Endodermal cell (in vitro differentiated cells): ENCODE data around the gene LIPN. TPM values are rescaled to one million over a fixed set of nuclear protein-coding genes. Genes with fewer than 3 reads are reported as not detected.

ENCODE experiments used
- DNase-seq: peaks from one replicate; pipeline ENCODE4 v3.0.0-alpha.2; 2017
- H3K27ac ChIP-seq: 2 replicates; pipeline ENCODE4 v1.5.1; 2013; ENCODE audit warnings: mild to moderate bottlenecking, low read depth, low read length, moderate library complexity
- H3K27me3 ChIP-seq: 2 replicates; pipeline ENCODE4 v1.6.1; 2013; ENCODE audit warnings: mild to moderate bottlenecking, low read length, moderate library complexity; ENCODE audit not compliant: insufficient read depth, control insufficient read depth, poor library complexity, severe bottlenecking
- H3K36me3 ChIP-seq: 2 replicates; pipeline ENCODE4 v1.7.0; 2013; ENCODE audit warnings: mild to moderate bottlenecking, low read length, moderate library complexity; ENCODE audit not compliant: control insufficient read depth, insufficient read depth
- H3K4me1 ChIP-seq: one replicate; pipeline ENCODE4 v1.7.0; 2013; ENCODE audit warnings: low read length; ENCODE audit not compliant: control insufficient read depth, insufficient read depth
- H3K4me3 ChIP-seq: 2 replicates; pipeline ENCODE4 v1.5.1; 2013; ENCODE audit warnings: mild to moderate bottlenecking, low read length, moderate library complexity
- H3K9ac ChIP-seq: 2 replicates; pipeline ENCODE4 v1.6.1; 2013; ENCODE audit warnings: mild to moderate bottlenecking, low read length, moderate library complexity; ENCODE audit not compliant: poor library complexity, severe bottlenecking; ENCODE audit errors: extremely low read depth
- H3K9me3 ChIP-seq: 2 replicates; pipeline ENCODE4 v1.6.1; 2013; ENCODE audit warnings: mild to moderate bottlenecking, low read length, moderate library complexity; ENCODE audit not compliant: control insufficient read depth
- H3K27ac Mint-ChIP-seq: 2 replicates; pipeline ENCODE4 v1.8.0; 2020; ENCODE audit warnings: mixed read lengths
- H3K27me3 Mint-ChIP-seq: 2 replicates; pipeline ENCODE4 v1.8.0; 2021; ENCODE audit warnings: mild to moderate bottlenecking, mixed read lengths; ENCODE audit not compliant: insufficient read depth
- H3K36me3 Mint-ChIP-seq: 2 replicates; pipeline ENCODE4 v1.8.0; 2020; ENCODE audit warnings: low read depth, mixed read lengths
- H3K4me1 Mint-ChIP-seq: 2 replicates; pipeline ENCODE4 v1.8.0; 2020; ENCODE audit warnings: mixed read lengths
- H3K4me3 Mint-ChIP-seq: 2 replicates; pipeline ENCODE4 v1.8.0; 2020; ENCODE audit warnings: mild to moderate bottlenecking, moderate library complexity, mixed read lengths
- H3K9me3 Mint-ChIP-seq: 2 replicates; pipeline ENCODE4 v1.8.0; 2020; ENCODE audit warnings: mild to moderate bottlenecking, mixed read lengths
- whole genome bisulfite sequencing, 2 experiments: methylation state at CpG; one replicate each; pipeline versions ENCODE4 v1.1.5 to v1.1.7; 2013; ENCODE audit warnings: missing lambda C conversion rate in 2 of 2, mixed read lengths in 1 of 2; ENCODE audit not compliant: insufficient coverage in 1 of 2, insufficient read length in 1 of 2; 5-methylcytosine and 5-hydroxymethylcytosine counted together
- total RNA-seq, 2 donors: library from RNA; stranded (reverse); fragmentation: NEBNext Ultra II Directional in 1 of 2; extraction: Animal tissue kit (Norgen Biotek cat#: 25700) in 1 of 2; gene quantifications; 2 replicates in 1 of 2; 3 replicates in 1 of 2; pipeline ENCODE4 v1.2.1, GENCODE V29; 2021
- TF ChIP-seq, protein P1 (sequence below): fragments of 200-600 bp; sonication (generic); conservative IDR thresholded peaks from 2 replicates; pipeline ENCODE4 v1.5.0; 2021; ENCODE audit warnings: antibody characterized with exemption, mild to moderate bottlenecking

Gene LIPN
- total RNA-seq, 2 donors from 2014 or later, result not detected

DNA sequence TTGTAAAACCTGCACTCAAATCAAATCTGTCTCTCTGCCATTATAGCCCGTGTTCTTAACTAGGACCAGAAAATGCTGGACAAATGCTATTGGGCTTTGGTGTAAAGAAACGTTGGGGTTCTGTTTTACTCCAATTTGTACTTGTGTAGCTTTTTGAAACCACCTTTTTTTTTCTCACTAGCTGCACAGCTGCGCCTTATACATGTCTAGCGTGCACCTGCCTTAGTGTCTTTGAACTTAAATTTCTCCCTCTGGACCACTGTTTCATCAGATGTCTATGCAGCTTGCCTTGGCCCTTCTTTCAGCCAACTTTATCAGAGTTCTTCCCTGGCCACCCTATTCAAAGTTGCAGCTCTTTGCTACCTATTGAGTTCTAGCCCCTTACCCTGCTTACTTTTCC, 49.8 kb downstream of the LIPN start:
- Mint-ChIP-seq H3K9me3 (no peaks in the 10 kb centered on the region), H3K27me3 (peaks cover 7% of the 10 kb centered on the region), H3K36me3 (no peaks in the 10 kb centered on the region), H3K4me1 (peaks cover 12% of the 10 kb centered on the region), H3K27ac (no peak overlapping the region), H3K4me3 (no peak overlapping the region)
- no peak for DNase-seq
- peaks cover 14% of the 10 kb centered on the region for H3K27me3 ChIP-seq
- H3K9me3 ChIP-seq, result no peaks in the 10 kb centered on the region
- H3K4me3 ChIP-seq, result no peak overlapping the region
- H3K36me3 ChIP-seq, result no peaks in the 10 kb centered on the region
- 77 to 96% methylated on average over 4 of the region's 4 CpGs for WGBS, 2 experiments
- no peak overlapping the region for H3K9ac ChIP-seq
- H3K27ac ChIP-seq, result no peak overlapping the region
- H3K4me1 ChIP-seq, result peaks cover 5% of the 10 kb centered on the region
- TF ChIP-seq, protein P1, sequence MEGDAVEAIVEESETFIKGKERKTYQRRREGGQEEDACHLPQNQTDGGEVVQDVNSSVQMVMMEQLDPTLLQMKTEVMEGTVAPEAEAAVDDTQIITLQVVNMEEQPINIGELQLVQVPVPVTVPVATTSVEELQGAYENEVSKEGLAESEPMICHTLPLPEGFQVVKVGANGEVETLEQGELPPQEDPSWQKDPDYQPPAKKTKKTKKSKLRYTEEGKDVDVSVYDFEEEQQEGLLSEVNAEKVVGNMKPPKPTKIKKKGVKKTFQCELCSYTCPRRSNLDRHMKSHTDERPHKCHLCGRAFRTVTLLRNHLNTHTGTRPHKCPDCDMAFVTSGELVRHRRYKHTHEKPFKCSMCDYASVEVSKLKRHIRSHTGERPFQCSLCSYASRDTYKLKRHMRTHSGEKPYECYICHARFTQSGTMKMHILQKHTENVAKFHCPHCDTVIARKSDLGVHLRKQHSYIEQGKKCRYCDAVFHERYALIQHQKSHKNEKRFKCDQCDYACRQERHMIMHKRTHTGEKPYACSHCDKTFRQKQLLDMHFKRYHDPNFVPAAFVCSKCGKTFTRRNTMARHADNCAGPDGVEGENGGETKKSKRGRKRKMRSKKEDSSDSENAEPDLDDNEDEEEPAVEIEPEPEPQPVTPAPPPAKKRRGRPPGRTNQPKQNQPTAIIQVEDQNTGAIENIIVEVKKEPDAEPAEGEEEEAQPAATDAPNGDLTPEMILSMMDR, result no peak

DNA sequence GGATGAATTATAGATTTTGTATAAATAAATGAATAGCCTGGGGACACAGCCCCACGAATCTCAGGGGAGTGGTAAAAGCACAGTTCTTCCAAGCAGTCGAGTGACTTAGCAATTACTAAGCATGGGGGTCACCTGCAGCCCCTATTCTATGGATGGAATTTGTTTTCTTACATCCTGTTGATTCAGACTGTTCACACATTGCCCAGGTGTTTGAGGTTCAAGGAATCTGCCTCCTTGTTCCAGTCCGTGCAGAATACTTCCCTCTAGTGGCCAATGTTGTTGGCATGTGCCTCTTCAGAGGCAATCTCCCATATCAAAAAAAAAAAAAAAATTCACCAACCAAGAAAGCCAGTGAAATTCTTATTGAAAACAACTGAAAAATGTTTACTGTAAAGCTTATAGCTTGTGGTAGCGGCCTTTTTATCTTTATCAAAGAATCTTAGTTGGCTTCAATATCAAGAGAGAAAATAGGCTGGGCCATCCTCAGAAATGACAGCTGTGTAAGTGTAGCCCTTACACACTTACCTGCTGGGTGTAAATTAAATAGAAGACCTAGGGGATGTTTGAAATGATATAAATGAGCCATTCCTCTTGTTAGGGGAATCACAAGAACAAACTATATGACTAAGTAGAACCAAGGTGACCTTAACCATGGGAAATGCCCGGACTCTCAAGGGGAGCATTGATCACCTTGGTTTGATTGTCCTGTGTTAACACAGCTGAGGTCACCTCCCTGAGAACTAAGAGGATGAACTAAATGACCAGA, 50.6 kb downstream of the LIPN start:
- Mint-ChIP-seq H3K27ac (no peak overlapping the region), H3K4me3 (no peak overlapping the region), H3K36me3 (no peaks in the 10 kb centered on the region), H3K27me3 (peaks cover 13% of the 10 kb centered on the region), H3K4me1 (peaks cover 12% of the 10 kb centered on the region), H3K9me3 (no peaks in the 10 kb centered on the region)
- Histone ChIP-seq H3K27ac (no peak overlapping the region), H3K9ac (no peak overlapping the region), H3K9me3 (no peaks in the 10 kb centered on the region), H3K27me3 (peaks cover 22% of the 10 kb centered on the region), H3K4me1 (peaks cover 5% of the 10 kb centered on the region), H3K36me3 (no peaks in the 10 kb centered on the region), H3K4me3 (no peak overlapping the region)
- WGBS, 2 experiments, result 19 to 39% methylated on average over 4 to 5 of the region's 5 CpGs
- DNase-seq, result peak; percentile 75
- TF ChIP-seq, protein P1, result peak; percentile 86

DNA sequence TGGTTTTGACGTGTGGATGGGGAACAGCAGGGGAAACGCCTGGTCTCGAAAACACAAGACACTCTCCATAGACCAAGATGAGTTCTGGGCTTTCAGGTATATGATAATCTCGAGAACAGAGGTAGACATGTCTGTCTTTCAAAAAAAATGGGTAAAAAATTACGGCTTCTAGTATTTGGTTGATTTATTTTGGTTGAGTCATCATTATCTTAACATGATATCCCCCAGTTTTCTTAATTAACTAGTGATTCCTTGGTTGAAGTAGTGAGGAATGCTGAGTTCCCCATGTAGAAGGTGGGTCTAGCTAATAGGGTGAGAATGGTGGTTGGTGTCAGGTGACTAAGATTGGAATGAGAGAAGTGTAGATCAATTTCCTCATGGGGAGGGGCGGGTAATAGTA, 53.4 kb downstream of the LIPN start:
- H3K4me3 Mint-ChIP-seq, result no peak overlapping the region
- no peaks in the 10 kb centered on the region for H3K9me3 Mint-ChIP-seq
- H3K4me1 Mint-ChIP-seq, result peaks cover 12% of the 10 kb centered on the region
- TF ChIP-seq, protein P1, result no peak
- DNase-seq, result no peak
- no peak overlapping the region for H3K9ac ChIP-seq
- H3K27me3 ChIP-seq, result peaks cover 50% of the 10 kb centered on the region
- H3K4me3 ChIP-seq, result no peak overlapping the region
- WGBS, 2 experiments, result 79 to 92% methylated on average over 4 to 5 of the region's 6 CpGs
- H3K36me3 Mint-ChIP-seq, result no peaks in the 10 kb centered on the region
- peaks cover 5% of the 10 kb centered on the region for H3K4me1 ChIP-seq
- no peak overlapping the region for H3K27ac Mint-ChIP-seq
- no peaks in the 10 kb centered on the region for H3K36me3 ChIP-seq
- no peaks in the 10 kb centered on the region for H3K9me3 ChIP-seq
- peaks cover 33% of the 10 kb centered on the region for H3K27me3 Mint-ChIP-seq
- no peak overlapping the region for H3K27ac ChIP-seq
